Measurements from ENCODE around the gene PLCB1.

The PLCB1 gene

DNA sequence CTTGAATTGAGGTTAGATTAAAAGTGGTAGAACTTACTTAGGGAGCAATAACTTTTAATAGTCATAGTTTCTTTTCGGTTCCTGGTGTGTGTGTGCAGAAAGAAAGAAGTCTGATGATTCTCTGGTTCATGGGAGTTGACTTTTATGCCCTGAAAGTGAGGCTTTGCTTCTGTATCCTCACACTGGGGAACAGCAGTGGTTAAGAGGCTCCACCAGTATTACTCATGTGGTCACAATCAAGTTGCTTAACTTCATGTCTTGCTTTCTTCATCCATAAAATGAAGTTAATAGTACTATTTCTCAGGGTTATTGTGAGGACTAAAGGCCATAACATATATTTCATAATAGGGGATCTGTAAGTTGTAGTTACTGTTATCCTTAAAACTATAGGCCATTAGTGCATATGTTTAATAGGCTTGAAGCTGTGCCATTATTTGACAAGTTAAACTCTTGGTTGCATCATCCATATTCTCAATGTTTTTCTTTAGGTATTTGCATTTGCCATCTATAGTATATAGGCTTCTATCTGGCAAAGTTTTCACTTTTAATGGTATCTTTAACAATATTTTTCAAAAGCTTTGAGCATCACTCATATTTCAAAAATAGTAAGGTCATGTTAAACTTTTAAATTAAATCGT, 262.4 kb downstream of the PLCB1 start:
- DNase-seq (ENCODE audit: extremely low read depth in 1 of 2, low read depth in 1 of 2) = no peak

DNA sequence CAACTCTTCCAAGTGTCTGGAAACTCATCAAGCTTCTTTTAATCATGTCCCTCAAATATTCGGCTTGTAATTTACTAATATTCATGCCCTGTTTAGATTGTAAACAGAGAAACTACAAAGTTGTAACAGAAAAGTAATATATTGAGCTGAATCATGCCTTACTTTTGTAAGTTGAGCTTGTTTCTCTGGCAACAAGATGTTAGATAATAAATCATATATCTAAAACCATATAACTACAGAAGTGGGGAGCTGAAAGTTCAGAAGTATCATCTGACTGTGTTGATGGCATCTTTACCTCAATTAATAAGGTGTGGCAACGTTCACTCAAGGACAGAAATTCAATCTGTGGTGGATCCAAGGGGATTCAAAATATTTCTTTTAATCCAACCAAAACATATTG, 263.9 kb downstream of the PLCB1 start:
- DNase-seq (ENCODE audit: extremely low read depth in 1 of 2, low read depth in 1 of 2) = no peak

DNA sequence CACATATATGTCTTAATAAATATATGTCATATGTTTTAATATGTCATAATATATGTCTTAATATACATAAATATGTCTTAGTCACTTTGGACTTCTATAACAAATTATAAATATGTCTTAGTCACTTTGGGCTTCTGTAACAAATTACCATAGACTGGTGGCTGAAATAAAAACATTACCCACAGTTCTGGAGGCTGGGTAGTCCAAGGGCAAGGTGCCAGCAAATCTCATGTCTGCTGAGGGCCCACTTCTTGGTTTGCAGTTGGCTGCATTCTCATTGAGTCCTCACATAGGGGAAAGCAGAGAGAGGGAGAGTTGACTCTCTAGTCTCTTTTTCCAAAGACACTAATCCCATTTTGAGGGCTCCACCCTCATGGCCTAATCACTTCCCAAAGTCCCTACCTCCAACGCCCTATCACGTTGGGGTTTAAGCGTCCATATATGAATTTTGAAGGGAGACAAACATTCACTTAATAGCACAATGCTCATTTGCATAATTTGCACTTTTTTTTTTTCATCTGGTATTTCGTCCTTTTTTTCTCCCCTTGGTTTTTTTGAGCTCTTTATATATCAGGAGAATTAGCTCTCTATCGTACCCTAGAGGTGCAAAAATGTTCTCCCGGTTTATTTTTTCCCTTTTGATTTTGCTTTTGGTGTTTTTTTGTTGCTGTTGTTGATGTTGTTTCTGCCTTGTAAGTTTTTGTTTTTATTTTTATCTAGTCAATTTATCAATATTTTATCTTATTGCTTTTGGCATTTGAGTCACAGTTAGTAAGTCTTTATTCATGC, 266.4 kb downstream of the PLCB1 start:
- DNase-seq (ENCODE audit: extremely low read depth in 1 of 2, low read depth in 1 of 2) = no peak

DNA sequence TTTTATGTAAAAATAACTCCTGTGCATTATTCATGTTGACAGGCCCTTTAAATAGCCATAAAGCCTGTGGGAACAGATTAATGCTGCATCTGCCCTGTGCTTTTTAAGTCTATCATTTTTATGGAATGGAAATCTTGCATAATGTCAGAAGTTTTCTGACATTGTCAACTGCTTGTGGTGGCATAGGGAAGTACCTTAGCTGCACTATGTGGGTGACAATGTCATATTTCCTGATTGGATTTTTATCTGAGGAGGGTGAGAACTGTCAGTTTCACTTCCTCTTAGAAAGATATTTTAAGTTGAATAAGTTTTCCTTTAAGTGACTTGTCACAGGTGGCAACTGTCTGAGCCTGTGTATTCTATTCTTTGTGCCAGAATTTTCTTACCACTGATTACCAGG, 267.9 kb downstream of the PLCB1 start:
- no peak for DNase-seq (ENCODE audit: extremely low read depth in 1 of 2, low read depth in 1 of 2)

DNA sequence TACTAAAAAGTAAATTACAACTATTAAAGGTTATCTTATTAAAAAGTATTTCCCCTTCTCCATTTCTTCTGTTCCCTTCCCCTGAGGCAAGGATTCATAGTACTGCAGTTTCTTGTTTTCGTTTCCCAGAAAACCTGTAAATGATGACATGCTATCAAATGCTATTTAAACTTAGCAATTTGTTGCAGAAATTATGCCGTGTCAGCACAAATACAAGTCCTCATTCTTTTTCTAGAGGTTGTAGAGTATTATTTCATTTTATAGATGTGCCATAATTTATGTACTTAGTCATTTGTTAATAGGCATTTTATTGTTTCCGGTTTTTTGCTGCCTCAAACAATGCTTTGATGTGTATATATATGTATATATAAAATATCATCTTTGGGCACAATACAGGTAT, 268.4 kb downstream of the PLCB1 start:
- DNase-seq (ENCODE audit: extremely low read depth in 1 of 2, low read depth in 1 of 2) = no peak

DNA sequence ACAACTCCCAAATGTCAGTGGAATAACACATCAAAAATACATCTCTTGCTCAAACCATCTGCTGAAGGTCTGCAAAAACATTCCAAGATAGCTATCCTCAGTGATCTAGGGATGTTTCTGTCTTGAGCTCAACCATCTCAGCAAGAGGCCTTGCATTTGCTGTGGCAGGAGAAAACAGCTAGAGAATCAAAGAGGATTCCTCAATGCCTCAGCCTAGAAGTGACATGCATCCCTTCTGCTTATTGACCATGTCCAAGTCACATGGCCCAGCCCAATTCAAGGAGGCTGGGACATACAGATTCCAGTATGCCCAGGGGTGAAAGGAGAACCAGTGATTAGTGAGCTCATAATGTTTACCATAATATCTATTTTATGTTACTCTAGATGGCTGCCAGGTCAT, 269.5 kb downstream of the PLCB1 start:
- DNase-seq (ENCODE audit: extremely low read depth in 1 of 2, low read depth in 1 of 2) = no peak

DNA sequence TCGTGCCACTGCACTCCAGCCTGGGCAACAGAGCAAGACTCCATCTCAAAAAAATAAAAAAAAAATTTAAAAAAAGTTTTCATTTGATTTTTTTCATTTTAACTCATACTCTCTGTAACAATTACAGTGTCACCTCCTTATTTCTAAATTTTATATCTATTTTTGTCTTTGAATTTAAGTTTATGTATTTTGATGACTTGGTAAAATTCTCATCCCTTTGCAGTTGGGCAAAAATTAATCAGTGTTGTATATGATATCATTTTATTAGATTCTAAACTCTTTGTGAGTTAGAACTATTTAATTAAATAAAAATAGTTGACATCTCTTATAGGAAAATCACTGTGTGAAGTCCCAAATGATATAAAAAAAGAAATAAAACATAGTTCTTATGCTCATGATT, 270.7 kb downstream of the PLCB1 start:
- DNase-seq (ENCODE audit: extremely low read depth in 1 of 2, low read depth in 1 of 2) = no peak

DNA sequence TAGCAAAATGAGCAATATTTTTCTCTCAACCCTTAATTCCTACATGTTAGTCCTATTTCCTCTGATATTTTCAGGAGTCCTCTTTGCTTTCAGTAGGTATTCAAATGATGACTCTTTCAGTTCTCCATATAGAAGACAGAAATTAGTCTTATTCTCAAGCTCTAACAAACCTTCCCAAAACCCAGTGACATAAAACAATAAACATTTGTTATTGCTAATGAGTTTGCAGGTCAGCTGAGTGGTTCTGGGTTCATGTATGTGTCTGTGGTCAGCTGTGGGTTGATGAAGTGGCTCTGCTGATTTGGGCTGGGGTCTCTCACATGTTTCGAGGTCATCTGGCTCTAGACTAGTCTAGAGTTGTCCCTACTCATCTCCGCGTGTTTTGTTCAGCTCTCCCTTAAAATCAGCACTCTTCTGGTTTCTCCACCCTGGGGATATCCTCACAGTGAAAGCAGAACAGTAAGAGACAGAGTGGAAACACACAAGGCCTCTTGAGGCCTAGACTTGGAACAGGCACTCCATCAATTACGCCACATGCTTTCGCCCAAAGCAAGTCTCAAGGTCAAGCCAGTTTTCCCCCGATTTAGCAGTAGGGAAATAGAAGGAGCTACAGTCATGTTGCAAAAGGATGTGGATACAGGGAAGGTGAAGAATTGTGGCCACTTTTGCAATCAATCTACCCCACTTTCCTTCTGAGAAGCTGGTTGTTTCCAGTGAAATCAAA, 273.0 kb downstream of the PLCB1 start:
- no peak for DNase-seq (ENCODE audit: extremely low read depth in 1 of 2, low read depth in 1 of 2)

DNA sequence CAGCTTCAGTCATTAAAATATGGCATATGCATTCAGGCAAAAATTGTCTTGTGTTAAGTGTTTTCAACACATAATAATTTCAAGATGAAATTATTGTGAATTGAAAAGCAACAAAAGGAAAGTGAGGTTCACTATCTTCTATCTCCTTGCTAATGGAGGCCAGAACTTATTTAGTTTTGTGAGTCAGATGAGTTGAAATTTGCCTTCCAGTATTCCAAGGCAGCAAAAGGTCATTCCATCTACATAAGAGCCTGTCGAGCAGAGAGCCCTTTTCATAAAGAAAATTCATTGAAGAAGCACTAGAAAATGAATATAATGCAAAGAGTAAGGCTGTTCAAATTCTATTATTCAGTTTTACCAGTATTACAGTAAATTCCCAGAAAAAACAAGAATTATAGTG, 274.3 kb downstream of the PLCB1 start:
- no peak for DNase-seq (ENCODE audit: extremely low read depth in 1 of 2, low read depth in 1 of 2)

DNA sequence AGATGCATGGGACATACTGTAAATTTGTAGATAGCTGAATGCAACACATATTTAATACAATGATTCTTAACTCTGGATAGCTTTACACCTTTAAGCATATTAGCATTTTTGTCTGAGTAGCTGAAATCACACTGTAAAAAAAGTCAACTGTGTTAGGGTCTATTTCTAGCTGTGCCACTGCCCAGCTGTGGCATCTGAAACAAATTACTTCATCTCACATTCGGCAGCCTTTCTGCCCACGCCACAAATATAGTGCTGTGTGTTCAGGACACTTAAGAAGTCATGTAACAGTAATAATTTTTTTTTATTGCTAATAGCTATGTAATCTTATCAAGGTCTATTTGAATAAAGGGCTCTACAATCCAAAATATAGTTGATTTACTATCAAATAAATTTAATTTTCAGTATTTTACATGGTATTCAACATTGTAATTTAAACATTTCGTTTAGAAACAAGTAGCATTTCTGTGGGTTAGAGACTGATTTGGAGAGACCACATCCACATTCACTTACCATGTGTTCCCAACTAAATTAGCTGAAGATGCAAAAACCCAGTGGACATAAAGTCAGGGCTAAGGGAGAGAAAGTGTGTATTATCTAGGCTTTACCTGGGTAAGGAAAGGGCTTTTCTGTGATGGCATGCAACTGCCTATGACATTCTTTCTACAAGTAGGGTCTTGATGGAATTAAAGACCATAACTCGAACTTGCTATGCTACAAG, 276.7 kb downstream of the PLCB1 start:
- no peak for DNase-seq (ENCODE audit: extremely low read depth in 1 of 2, low read depth in 1 of 2)

DNA sequence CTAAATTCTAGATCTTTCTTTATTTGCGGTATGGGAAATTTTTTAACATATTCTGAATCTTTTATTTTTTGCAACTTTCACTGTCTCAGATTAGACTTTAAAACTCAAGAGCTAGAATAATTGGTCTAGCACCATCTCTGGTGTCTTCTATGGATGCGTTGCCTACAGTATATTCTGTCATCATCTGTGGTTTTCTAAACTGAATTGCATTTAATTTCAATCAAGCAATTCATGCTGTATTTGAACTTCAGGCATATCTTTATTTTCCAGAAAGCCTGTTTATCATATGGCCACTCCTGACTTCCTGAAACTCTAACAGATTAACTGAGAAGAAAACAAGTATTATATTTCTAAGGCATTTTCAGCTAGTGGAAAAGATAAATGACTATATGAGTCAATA, 281.6 kb downstream of the PLCB1 start:
- DNase-seq (ENCODE audit: extremely low read depth in 1 of 2, low read depth in 1 of 2) = no peak

DNA sequence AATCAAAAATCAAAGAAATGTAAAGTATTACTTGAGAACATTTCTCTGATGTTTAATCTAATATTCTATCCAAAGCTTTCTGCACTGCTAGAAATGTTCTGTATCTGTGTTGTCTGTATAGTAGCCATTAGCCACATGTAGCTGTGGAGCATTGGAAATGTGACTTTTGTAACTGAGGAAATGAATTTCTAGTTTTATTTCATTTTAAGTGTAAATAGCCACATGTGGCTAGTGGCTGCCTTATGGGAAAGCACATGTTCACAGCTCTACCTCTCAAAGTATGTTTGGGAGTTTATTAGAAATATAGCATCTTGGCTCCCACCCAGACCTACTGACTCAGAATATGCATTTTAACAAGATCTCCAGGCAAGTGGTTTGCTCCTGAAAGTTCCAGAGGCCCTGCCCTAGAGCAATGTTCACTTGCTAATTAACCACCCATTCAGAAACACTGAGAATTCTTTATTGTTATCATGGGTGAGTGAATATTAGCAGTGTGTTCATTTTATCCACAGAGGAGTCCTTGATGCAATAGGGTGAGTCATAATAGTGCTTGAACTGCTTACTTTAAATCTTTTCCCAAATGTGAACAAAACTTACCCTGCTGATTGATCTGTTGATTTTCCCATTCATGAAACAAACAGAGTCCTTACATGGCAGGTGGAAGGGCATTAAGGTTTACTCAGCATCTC, 282.7 kb downstream of the PLCB1 start:
- no peak for DNase-seq (ENCODE audit: extremely low read depth in 1 of 2, low read depth in 1 of 2)

DNA sequence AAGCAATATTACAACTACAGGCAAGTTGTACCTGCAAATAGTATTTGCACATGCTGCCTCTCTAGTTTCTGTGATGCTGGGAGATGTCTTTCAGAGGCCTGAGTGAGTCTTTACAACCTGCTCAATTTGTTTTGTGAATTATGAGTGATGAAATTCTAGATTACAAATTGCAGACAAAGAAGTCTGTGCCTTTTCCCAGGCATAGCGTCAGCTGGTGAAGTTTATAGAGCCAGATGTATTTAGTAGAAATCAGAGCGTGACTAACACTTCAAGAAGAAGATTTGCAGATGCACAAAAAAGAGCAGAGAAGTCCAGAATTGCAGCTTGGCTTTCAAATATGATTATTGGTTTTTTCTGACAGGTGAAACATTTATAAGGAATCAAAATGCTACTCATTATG, 289.9 kb downstream of the PLCB1 start:
- DNase-seq (ENCODE audit: extremely low read depth in 1 of 2, low read depth in 1 of 2) = no peak

DNA sequence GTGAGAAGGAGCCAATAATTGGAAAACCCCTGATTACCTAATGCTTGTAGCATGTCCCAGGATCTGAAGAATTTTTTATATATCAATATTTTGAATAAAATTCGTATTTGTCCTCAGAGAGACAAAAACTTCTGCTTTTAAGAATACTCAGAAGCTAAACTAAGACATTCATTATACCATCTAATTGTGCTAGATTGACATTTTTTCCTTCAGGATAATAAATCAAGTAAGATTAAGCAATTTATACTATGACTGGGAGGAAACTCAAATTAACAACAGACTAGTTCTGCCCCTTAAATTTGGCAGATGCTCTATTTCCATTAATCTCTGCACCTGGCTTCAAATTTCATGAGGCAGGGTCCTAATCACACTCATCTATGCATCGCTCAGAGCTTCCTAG, 291.4 kb downstream of the PLCB1 start:
- DNase-seq (ENCODE audit: extremely low read depth in 1 of 2, low read depth in 1 of 2) = no peak

DNA sequence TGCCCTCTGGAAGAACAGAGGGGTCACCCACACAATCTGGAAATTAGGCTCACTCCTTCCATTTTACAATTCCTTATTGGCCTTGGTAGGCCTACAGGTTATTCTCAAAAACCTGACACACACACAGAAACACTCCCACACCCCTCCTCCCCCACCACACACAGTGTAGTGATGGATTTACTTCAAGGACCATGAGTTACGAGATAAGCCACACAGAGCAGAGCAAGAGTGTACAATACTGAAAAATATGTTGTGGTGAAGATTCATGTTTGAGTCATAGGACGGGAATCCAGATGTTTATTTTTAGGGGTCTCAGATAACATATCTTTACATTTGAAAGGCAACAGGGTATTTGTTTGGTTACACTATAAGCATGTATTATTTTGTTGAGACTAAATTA, 291.9 kb downstream of the PLCB1 start:
- no peak for DNase-seq (ENCODE audit: extremely low read depth in 1 of 2, low read depth in 1 of 2)

DNA sequence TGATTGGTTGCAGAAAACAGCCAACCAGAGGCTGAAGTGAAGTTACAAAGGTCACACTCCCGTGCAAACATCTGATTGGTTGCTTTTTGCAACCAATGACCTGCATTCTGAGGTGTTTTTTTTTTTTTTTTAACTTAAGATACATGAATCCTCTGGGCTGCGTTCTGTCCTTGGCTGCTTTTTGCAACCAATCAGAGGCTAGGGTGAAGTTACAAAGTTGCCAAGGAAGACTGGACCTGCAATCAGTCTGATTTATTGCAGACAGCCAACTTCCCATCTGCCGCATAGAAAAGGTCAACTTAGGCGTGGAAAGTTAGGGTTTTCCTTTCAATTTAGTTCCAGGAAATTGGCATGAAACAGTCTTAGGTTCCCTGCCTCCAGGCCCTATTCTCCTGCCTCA, 292.9 kb downstream of the PLCB1 start:
- DNase-seq (ENCODE audit: extremely low read depth in 1 of 2, low read depth in 1 of 2) = no peak

DNA sequence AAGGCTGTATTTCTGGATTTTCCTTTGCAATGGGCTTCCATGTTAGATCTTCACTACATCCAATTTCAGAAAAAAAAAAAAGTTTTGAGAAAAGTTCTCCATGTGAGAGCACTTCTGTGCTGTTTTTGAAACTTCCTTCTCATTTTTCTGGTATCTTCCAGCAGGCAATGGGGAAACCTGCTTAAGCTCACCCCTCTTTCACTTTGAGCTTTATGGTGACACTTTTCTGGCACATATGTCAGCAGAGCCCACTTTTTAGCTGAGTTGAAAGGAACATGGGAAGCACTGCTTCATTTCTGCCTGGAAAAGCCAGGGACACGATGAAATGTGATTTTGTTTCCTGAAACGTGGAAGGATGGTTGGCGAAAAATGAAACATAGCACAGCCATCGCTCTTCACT, 293.7 kb downstream of the PLCB1 start:
- no peak for DNase-seq (ENCODE audit: extremely low read depth in 1 of 2, low read depth in 1 of 2)

DNA sequence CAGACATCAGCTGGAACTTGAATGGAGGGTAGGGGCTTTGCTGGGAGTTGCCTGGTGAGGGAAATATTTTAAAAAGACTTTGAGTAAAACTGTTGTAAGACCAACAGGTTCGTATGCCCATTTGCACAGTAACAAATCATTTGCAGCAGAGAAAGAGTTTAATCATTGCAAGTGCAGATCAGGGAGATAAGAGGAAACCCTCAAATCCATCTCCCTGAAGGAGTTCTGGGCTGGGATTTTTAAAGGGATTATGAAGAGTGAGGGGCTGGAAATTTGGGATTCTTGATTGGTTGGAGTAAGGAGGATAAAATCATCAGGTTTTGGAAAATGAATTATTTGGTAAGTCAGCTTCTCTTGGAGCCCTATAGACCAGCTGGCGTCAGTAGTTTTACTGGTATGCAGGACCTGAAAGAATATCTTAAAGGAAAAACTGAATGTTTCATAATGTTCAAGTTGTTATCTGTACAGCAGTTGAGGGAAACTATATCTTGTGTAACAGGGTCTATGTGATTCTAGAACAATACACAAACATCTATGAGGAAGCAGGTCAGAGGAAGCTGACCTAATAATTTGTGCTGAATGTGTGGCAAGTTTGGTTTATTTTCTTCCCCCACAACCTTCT, 295.5 kb downstream of the PLCB1 start:
- DNase-seq (ENCODE audit: extremely low read depth in 1 of 2, low read depth in 1 of 2) = no peak

DNA sequence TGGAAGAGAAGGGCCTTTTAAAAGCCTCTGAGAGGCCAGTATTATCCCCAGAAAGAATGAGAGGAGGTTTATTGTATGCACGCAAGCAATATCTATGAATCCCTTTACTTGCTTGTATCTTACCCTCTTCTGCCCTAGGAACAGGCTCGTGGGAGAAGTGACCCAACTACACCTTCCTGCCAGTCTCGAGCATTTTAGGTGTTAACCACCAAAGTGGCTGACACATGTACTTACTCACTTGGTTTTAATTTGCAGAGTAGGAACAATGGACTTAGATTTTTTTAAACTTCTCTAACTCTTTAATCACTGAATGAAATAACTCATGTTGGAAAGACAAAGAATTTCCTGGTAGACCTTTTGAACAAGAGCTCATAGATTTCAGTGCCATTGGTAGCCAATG, 296.9 kb downstream of the PLCB1 start:
- no peak for DNase-seq (ENCODE audit: extremely low read depth in 1 of 2, low read depth in 1 of 2)

Data from stimulated activated CD8-positive, alpha-beta memory T cell treated with anti-CD3 and anti-CD28 coated beads, Interleukin-7, amount 100 ng/mL, for 48 hours (primary cell).